Fibroblast of skin of right quadriceps (primary cell): ENCODE measurements around the gene PHLDA3.
"Not testable (repeated sequence)": the region's sequence is repeated elsewhere in the genome, so short reads cannot be mapped to it uniquely, and the experiment has no call there.

ENCODE experiments used
- DNase-seq: peaks from one replicate; pipeline ENCODE4 v3.0.0-alpha.2; 2013

Gene PHLDA3

GRCh38 chr1:201503397-201504176, 34.6 kb upstream of the PHLDA3 start:
- DNase-seq: peak; percentile 99

GRCh38 chr1:201502511-201502857, 33.5 kb upstream of the PHLDA3 start:
- DNase-seq: no peak

DNA sequence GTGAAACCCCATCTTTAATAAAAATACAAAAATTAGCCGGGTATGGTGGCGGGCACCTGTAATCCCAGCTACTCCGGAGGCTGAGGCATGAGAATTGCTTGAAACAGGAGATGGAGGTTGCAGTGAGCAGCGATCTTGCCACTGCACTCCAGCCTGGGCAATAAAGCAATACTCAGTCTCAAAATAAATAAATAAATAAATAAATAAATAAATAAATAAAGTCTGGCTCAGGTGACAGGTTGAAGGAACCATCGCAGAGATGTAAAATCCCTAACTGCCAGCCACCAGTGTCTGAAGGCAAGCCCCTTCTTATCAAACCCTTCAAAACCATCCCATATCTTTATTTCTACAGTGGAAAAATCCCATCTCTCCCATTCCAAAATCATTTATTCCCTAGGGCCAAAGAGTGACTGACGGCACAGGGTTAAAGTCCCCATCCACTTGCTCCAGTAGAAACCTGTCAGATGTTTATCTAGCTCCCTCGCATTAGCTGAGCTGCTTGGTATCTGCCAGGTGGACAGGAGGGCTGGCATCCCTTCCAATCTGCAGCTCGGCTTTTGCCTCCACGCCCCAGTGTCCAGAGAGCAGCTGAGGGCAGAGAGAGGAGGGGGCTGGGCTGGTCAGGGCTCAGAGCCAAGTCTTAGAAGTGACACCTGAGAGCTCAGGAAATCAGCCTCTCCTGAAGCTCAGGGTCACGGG, 33.0 kb upstream of the PHLDA3 start:
- DNase-seq: no peak

GRCh38 chr1:201501144-201501543, 32.2 kb upstream of the PHLDA3 start:
- DNase-seq: peak; percentile 63

- DNase-seq: no peak
Measured at GRCh38 chr1:201500670-201501120, 31.7 kb upstream of the PHLDA3 start.

DNA sequence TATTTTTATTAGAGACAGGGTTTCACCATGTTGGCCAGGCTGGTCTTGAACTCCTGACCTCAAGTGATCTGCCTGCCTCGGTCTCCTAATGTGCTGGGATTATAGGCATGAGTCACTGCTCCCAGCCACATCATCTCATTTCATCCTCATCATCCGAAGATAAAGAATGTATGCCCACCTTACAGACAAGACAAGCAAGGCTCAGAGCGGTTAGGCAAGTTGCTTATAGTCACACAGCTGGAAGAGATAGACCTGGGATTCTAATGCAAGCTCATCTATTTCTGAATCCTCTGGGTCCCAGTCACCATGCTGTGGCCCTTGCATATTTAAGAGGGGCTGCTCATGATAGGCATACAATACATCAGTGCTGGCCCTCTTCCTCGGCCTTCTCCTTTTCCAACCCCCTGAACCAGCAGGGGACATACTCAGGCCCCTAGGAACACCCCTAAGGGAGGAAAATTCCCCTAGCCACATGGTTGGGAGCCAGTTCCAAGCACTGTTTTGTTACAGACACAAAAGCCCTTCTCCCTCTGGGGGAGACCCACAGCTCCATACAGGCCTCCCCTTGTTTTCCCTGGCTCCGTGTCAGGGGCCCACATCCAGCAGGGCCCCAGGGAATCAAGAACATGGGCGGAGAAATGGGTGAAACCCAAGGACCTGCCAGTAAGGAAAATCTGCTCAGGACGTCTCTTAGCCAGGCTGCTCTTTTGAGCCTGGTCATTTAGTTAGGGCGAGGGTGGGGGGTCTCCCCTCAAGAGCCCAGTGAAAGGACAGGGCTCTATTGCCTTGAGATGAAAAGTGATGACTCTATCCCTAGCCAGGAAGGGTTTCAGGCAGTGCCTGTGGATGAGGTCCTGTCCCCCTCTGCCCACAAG, 31.0 kb upstream of the PHLDA3 start:
- no peak for DNase-seq

- no peak for DNase-seq
Measured at GRCh38 chr1:201499191-201499590, 30.2 kb upstream of the PHLDA3 start.

- DNase-seq: no peak
Measured at GRCh38 chr1:201498621-201499020, 29.6 kb upstream of the PHLDA3 start.

GRCh38 chr1:201497935-201498509, 29.0 kb upstream of the PHLDA3 start:
- DNase-seq: no peak

DNA sequence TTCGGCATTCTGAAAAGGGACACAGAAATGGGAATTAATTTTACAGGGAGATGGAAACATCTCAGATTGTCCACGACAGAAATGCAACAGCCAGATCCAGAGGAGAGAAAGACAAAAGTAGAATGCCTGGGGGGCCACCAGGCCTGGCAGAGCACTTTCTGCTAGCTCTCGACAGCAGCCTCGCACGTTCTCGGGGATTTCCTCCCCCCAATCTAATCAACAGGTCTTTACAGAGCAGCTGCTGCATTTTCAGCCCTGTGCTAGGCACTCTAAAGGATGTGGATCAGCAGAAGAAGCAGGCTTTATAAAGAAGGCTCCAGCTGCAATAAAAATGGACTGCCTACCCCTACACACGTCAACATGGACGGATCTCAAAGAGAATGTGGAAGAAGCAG, 27.3 kb upstream of the PHLDA3 start:
- no peak for DNase-seq

- no peak for DNase-seq
Measured at GRCh38 chr1:201495551-201496295, 26.7 kb upstream of the PHLDA3 start.

- no peak for DNase-seq
Measured at GRCh38 chr1:201493757-201494617, 25.0 kb upstream of the PHLDA3 start.

- DNase-seq: not testable (repeated sequence)
Measured at GRCh38 chr1:201493026-201493656, 24.2 kb upstream of the PHLDA3 start.

DNA sequence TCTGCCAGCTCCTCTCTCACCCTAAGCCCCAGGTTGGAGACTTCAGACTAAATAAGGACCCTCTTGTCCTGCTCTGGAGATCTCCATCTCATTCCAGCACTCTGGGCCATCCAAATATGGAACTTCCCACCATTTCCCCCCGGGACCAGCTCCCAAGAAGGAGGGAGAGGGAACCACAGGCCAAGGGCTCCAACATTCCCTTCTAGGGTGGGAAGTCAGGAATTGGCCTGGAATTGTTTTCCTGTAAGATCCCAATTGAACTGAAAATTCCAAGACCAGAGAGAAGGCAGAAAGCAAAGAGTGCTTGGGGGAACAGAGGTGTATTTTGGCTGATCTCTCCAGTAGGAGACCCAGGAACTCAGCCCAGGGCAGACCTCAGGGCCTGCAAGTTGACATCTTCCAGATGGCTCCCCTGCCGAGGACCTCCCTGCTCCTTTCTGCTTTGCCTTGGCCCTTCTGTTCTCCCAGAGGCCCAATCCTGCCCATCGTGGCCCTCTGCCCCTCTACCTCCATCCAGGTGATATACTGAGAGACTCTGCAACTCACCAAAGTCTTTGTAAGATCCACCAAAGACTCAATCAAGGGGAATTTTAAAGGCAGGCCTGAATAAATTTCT, 23.0 kb upstream of the PHLDA3 start:
- no peak for DNase-seq

DNA sequence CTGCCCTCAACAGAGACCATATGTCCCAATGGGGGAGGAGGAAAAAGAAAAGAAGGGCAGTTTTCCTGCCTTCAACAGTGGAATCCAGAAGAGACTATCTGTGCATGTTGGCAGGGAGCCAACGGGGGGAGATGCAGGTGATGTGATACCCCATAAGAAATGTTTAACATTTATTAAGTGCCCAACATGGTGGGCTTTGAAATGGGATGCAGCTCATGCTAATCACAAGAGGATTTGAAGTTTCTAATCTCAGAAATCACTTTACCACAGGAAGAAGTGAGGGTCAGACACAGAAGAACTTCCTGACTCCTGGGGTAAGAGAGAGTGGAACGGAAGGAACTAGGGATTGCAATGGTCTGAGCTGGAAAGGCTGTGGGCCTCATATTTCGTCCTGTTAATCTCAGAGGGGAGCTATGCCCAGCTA, 21.7 kb upstream of the PHLDA3 start:
- DNase-seq: no peak

DNA sequence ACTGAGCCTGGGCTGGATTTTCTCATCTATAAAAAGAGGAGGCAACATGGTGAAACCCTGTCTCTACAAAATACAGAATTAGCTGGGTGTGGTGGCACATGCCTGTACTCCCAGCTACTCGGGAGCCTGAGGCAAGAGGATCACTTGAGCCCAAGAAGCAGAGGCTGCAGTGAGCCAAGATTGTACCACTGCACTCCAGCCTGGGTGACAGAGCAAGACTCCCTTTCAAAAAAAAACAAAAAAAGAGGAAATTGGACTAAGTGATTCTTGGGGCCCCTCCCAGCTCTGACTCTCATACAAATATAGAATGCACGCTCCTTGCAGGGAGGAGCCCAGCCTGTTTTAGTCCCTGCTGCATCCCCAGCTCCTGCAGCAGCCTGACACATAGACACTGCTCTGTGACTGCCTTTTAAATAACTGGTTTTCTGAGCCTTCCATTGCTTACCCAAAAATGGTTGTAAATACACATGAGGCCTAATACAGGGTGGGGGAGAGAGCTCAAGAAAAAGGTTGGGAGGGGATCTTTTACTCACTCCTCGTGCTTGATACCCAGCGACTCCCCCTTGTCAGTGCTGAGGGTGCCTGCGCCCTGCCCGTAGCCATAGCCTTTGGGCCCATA, 20.8 kb upstream of the PHLDA3 start:
- no peak for DNase-seq

GRCh38 chr1:201488830-201489589, 20.0 kb upstream of the PHLDA3 start:
- DNase-seq: peak; percentile 92

DNA sequence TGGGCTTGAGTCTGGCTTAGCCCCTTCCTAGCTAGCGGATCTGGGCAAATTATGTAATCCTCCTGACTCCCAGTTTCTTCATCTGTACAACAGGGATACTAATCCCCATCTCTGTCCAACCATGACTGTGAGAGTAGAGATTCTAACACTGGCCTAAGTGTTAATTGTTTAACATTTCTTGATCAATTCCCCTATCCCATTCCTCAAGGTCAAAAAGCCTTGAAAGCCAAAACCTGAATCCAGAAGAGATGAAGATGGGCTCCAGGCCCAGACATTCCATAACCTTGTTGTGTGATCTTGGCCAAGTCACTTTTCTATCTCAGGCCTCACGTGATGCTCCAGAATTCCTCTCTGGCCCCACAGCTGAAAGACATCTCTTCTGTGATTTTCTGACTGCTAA, 18.8 kb upstream of the PHLDA3 start:
- DNase-seq: no peak

GRCh38 chr1:201486187-201486586, 17.2 kb upstream of the PHLDA3 start:
- DNase-seq: no peak
